Measurements from ENCODE around the gene INPP5K.
A peak's percentile ranks its signal among the peaks of the same experiment; 100 is the strongest.
"Not testable (repeated sequence)": the region's sequence is repeated elsewhere in the genome, so short reads cannot be mapped to it uniquely, and the experiment has no call there.

The INPP5K gene

GRCh38 chr17:1467898-1468492 lies 48.4 kb downstream of the INPP5K start:
- Histone ChIP-seq H3K9ac (ENCODE audit: low read length) (no peak overlapping the region), H3K9me3 (ENCODE audit: low read length) (no peaks in the 10 kb centered on the region), H3K27ac (ENCODE audit: low read depth, low read length) (no peak overlapping the region), H3K27me3 (ENCODE audit: control insufficient read depth in 1 of 2, insufficient read depth in 2 of 2, low read length in 2 of 2) (no peaks in the 10 kb centered on the region), H3K36me3 (ENCODE audit: insufficient read depth, low read length) (peaks cover 67% of the 10 kb centered on the region), H3K4me1 (ENCODE audit: insufficient read depth, low read length) (peaks cover 5% of the 10 kb centered on the region), H3K4me3 (ENCODE audit: low read depth in 1 of 2, low read length in 2 of 2) (no peak overlapping the region)

GRCh38 chr17:1467258-1467657 lies 49.2 kb downstream of the INPP5K start:
- H3K27me3 ChIP-seq (ENCODE audit: control insufficient read depth in 1 of 2, insufficient read depth in 2 of 2, low read length in 2 of 2), result no peaks in the 10 kb centered on the region
- peaks cover 63% of the 10 kb centered on the region for H3K36me3 ChIP-seq (ENCODE audit: insufficient read depth, low read length)
- no peak overlapping the region for H3K4me3 ChIP-seq (ENCODE audit: low read depth in 1 of 2, low read length in 2 of 2)
- no peaks in the 10 kb centered on the region for H3K9me3 ChIP-seq (ENCODE audit: low read length)
- no peak overlapping the region for H3K27ac ChIP-seq (ENCODE audit: low read depth, low read length)
- H3K9ac ChIP-seq (ENCODE audit: low read length), result no peak overlapping the region
- peaks cover 5% of the 10 kb centered on the region for H3K4me1 ChIP-seq (ENCODE audit: insufficient read depth, low read length)

- Histone ChIP-seq H3K4me1 (ENCODE audit: insufficient read depth, low read length) (peaks cover 13% of the 10 kb centered on the region), H3K4me3 (ENCODE audit: low read depth in 1 of 2, low read length in 2 of 2) (no peak overlapping the region), H3K9me3 (ENCODE audit: low read length) (no peaks in the 10 kb centered on the region), H3K36me3 (ENCODE audit: insufficient read depth, low read length) (peaks cover 41% of the 10 kb centered on the region), H3K27ac (ENCODE audit: low read depth, low read length) (no peak overlapping the region), H3K27me3 (ENCODE audit: control insufficient read depth in 1 of 2, insufficient read depth in 2 of 2, low read length in 2 of 2) (no peaks in the 10 kb centered on the region), H3K9ac (ENCODE audit: low read length) (no peak overlapping the region)
Observed at GRCh38 chr17:1464186-1464585, 52.2 kb downstream of the INPP5K start.

- no peaks in the 10 kb centered on the region for H3K9me3 ChIP-seq (ENCODE audit: low read length)
- no peaks in the 10 kb centered on the region for H3K27me3 ChIP-seq (ENCODE audit: control insufficient read depth in 1 of 2, insufficient read depth in 2 of 2, low read length in 2 of 2)
- H3K4me1 ChIP-seq (ENCODE audit: insufficient read depth, low read length), result peaks cover 8% of the 10 kb centered on the region
- H3K9ac ChIP-seq (ENCODE audit: low read length), result no peak overlapping the region
- no peak overlapping the region for H3K27ac ChIP-seq (ENCODE audit: low read depth, low read length)
- H3K36me3 ChIP-seq (ENCODE audit: insufficient read depth, low read length), result peaks cover 25% of the 10 kb centered on the region
- H3K4me3 ChIP-seq (ENCODE audit: low read depth in 1 of 2, low read length in 2 of 2), result no peak overlapping the region
Observed at GRCh38 chr17:1462164-1463112, 54.0 kb downstream of the INPP5K start.

GRCh38 chr17:1461198-1461944 lies 55.0 kb downstream of the INPP5K start:
- Histone ChIP-seq H3K27ac (ENCODE audit: low read depth, low read length) (no peak overlapping the region), H3K4me3 (ENCODE audit: low read depth in 1 of 2, low read length in 2 of 2) (no peak overlapping the region), H3K9ac (ENCODE audit: low read length) (no peak overlapping the region), H3K4me1 (ENCODE audit: insufficient read depth, low read length) (peaks cover 8% of the 10 kb centered on the region), H3K27me3 (ENCODE audit: control insufficient read depth in 1 of 2, insufficient read depth in 2 of 2, low read length in 2 of 2) (no peaks in the 10 kb centered on the region), H3K9me3 (ENCODE audit: low read length) (no peaks in the 10 kb centered on the region), H3K36me3 (ENCODE audit: insufficient read depth, low read length) (peaks cover 20% of the 10 kb centered on the region)

- H3K27ac ChIP-seq (ENCODE audit: low read depth, low read length), result no peak overlapping the region
- no peaks in the 10 kb centered on the region for H3K27me3 ChIP-seq (ENCODE audit: control insufficient read depth in 1 of 2, insufficient read depth in 2 of 2, low read length in 2 of 2)
- peaks cover 12% of the 10 kb centered on the region for H3K36me3 ChIP-seq (ENCODE audit: insufficient read depth, low read length)
- H3K9ac ChIP-seq (ENCODE audit: low read length), result no peak overlapping the region
- H3K4me1 ChIP-seq (ENCODE audit: insufficient read depth, low read length), result peaks cover 8% of the 10 kb centered on the region
- H3K4me3 ChIP-seq (ENCODE audit: low read depth in 1 of 2, low read length in 2 of 2), result no peak overlapping the region
- no peaks in the 10 kb centered on the region for H3K9me3 ChIP-seq (ENCODE audit: low read length)
Observed at GRCh38 chr17:1460233-1460632, 56.2 kb downstream of the INPP5K start.

GRCh38 chr17:1455797-1456599 lies 60.4 kb downstream of the INPP5K start, which contains the start of gene CRK:
Gene CRK, minus strand, starts transcription at chr17:1456232. Its CDS starts 115 bp downstream, at chr17:1456117.
- H3K4me3 ChIP-seq (ENCODE audit: low read depth in 1 of 2, low read length in 2 of 2), result peak within 1 kb of the TSS; percentile 75 to 85
- H3K9me3 ChIP-seq (ENCODE audit: low read length), result no peaks in the 10 kb centered on the region
- H3K27me3 ChIP-seq (ENCODE audit: control insufficient read depth in 1 of 2, insufficient read depth in 2 of 2, low read length in 2 of 2), result no peaks in the 10 kb centered on the region
- H3K36me3 ChIP-seq (ENCODE audit: insufficient read depth, low read length), result no peaks in the 10 kb centered on the region
- peak within 1 kb of the TSS; percentile 91 for H3K27ac ChIP-seq (ENCODE audit: low read depth, low read length)
- peaks cover 21% of the 10 kb centered on the region for H3K4me1 ChIP-seq (ENCODE audit: insufficient read depth, low read length)
- peak within 1 kb of the TSS; percentile 78 for H3K9ac ChIP-seq (ENCODE audit: low read length)

GRCh38 chr17:1455291-1455796 lies 61.1 kb downstream of the INPP5K start:
- no peaks in the 10 kb centered on the region for H3K36me3 ChIP-seq (ENCODE audit: insufficient read depth, low read length)
- peak overlapping the region; percentile 78 for H3K9ac ChIP-seq (ENCODE audit: low read length)
- H3K4me3 ChIP-seq (ENCODE audit: low read depth in 1 of 2, low read length in 2 of 2), result peak overlapping the region; percentile 75 to 85
- H3K4me1 ChIP-seq (ENCODE audit: insufficient read depth, low read length), result peaks cover 19% of the 10 kb centered on the region
- H3K27ac ChIP-seq (ENCODE audit: low read depth, low read length), result peak overlapping the region; percentile 91
- H3K27me3 ChIP-seq (ENCODE audit: control insufficient read depth in 1 of 2, insufficient read depth in 2 of 2, low read length in 2 of 2), result no peaks in the 10 kb centered on the region
- H3K9me3 ChIP-seq (ENCODE audit: low read length), result no peaks in the 10 kb centered on the region

GRCh38 chr17:1454541-1454940 lies 61.9 kb downstream of the INPP5K start:
- Histone ChIP-seq H3K4me3 (ENCODE audit: low read depth in 1 of 2, low read length in 2 of 2) (peak overlapping the region; percentile 75 to 85), H3K4me1 (ENCODE audit: insufficient read depth, low read length) (peaks cover 13% of the 10 kb centered on the region), H3K27me3 (ENCODE audit: control insufficient read depth in 1 of 2, insufficient read depth in 2 of 2, low read length in 2 of 2) (no peaks in the 10 kb centered on the region), H3K27ac (ENCODE audit: low read depth, low read length) (peak overlapping the region; percentile 91), H3K9me3 (ENCODE audit: low read length) (no peaks in the 10 kb centered on the region), H3K9ac (ENCODE audit: low read length) (peak overlapping the region; percentile 78), H3K36me3 (ENCODE audit: insufficient read depth, low read length) (no peaks in the 10 kb centered on the region)

- H3K9ac ChIP-seq (ENCODE audit: low read length); H3K36me3 ChIP-seq (ENCODE audit: insufficient read depth, low read length); H3K4me3 ChIP-seq (ENCODE audit: low read depth in 1 of 2, low read length in 2 of 2); H3K9me3 ChIP-seq (ENCODE audit: low read length); H3K27ac ChIP-seq (ENCODE audit: low read depth, low read length); H3K27me3 ChIP-seq (ENCODE audit: control insufficient read depth in 1 of 2, insufficient read depth in 2 of 2, low read length in 2 of 2): not testable (repeated sequence)
- peaks cover 13% of the 10 kb centered on the region for H3K4me1 ChIP-seq (ENCODE audit: insufficient read depth, low read length)
Observed at GRCh38 chr17:1453694-1454093, 62.7 kb downstream of the INPP5K start.
